HEK293T (cell line): Measurements from ENCODE around the gene SMARCB1.

Source experiments
- ARNT ChIP-seq: fragments of 450-650 bp; IDR thresholded peaks from 2 replicates; pipeline ENCODE4 v1.6.1; 2017; ENCODE audit warnings: mild to moderate bottlenecking
- BHLHE40 ChIP-seq: fragments of 450-650 bp; IDR thresholded peaks from 2 replicates; pipeline ENCODE4 v1.6.1; 2016; ENCODE audit warnings: mild to moderate bottlenecking, moderate library complexity, borderline replicate concordance
- CTBP1 ChIP-seq: fragments of 450-650 bp; IDR thresholded peaks from 2 replicates; pipeline ENCODE4 v1.6.1; 2016; ENCODE audit warnings: borderline replicate concordance
- ELF4 ChIP-seq: fragments of 450-650 bp; IDR thresholded peaks from 2 replicates; pipeline ENCODE4 v1.6.1; 2017; ENCODE audit warnings: antibody characterized with exemption
- FOXA1 ChIP-seq: fragments of 450-650 bp; IDR thresholded peaks from 2 replicates; pipeline ENCODE4 v1.6.1; 2016; ENCODE audit warnings: mild to moderate bottlenecking
- FOXM1 ChIP-seq: fragments of 450-650 bp; IDR thresholded peaks from 2 replicates; pipeline ENCODE4 v1.6.1; 2017; ENCODE audit warnings: mild to moderate bottlenecking, borderline replicate concordance
- L3MBTL2 ChIP-seq: fragments of 450-650 bp; conservative IDR thresholded peaks from 2 replicates; pipeline ENCODE4 v1.6.1; 2016; ENCODE audit warnings: mild to moderate bottlenecking
- LEF1 ChIP-seq: fragments of 450-650 bp; IDR thresholded peaks from 2 replicates; pipeline ENCODE4 v1.6.1; 2017; ENCODE audit warnings: mild to moderate bottlenecking, borderline replicate concordance
- PKNOX1 ChIP-seq: fragments of 450-650 bp; IDR thresholded peaks from 2 replicates; pipeline ENCODE4 v1.6.1; 2016
- SP1 ChIP-seq: fragments of 450-650 bp; IDR thresholded peaks from 2 replicates; pipeline ENCODE4 v1.6.1; 2017
- SUZ12 ChIP-seq: fragments of 450-650 bp; IDR thresholded peaks from 2 replicates; pipeline ENCODE4 v1.6.1; 2016; ENCODE audit warnings: mild to moderate bottlenecking
- TARDBP ChIP-seq: fragments of 450-650 bp; IDR thresholded peaks from 2 replicates; pipeline ENCODE4 v1.6.1; 2016
- ZNF384 ChIP-seq: fragments of 450-650 bp; IDR thresholded peaks from 2 replicates; pipeline ENCODE4 v1.6.1; 2016

GRCh38 chr22:23786752-23787599, at the start of gene SMARCB1:
- TF ChIP-seq BHLHE40: no peak; the same call in 1 of the 2 replicates
- TF ChIP-seq FOXM1: no peak
- TF ChIP-seq ELF4: no peak
- no peak for TF ChIP-seq FOXA1
- TF ChIP-seq SUZ12: no peak
- no peak for TF ChIP-seq SP1
- TF ChIP-seq PKNOX1: peak; percentile 15; the same call in 1 of the 2 replicates
- TF ChIP-seq TARDBP: no peak
- no peak; the same call in 1 of the 2 replicates for TF ChIP-seq LEF1
- TF ChIP-seq ARNT: no peak
- TF ChIP-seq CTBP1: no peak
- no peak for TF ChIP-seq L3MBTL2
- TF ChIP-seq ZNF384: no peak
